Breast epithelium (tissue), 3 donors: ENCODE results near the gene IL12RB2.

ENCODE experiments used
- CTCF ChIP-seq, 3 donors: fragments of 450-650 bp; IDR thresholded peaks; one replicate each; pipeline ENCODE4 v1.5.1; 2016 to 2017; ENCODE audit warnings: antibody characterized with exemption in 3 of 3, mild to moderate bottlenecking in 3 of 3, moderate library complexity in 3 of 3
- POLR2A ChIP-seq: fragments of 450-650 bp; IDR thresholded peaks from one replicate; pipeline ENCODE4 v1.6.1; 2016; ENCODE audit warnings: antibody characterized with exemption, mild to moderate bottlenecking, moderate library complexity
- POLR2AphosphoS5 ChIP-seq, 3 donors: sonication (generic); formaldehyde crosslinking; IDR thresholded peaks; one replicate each; pipeline ENCODE4 v1.6.1; 2017; ENCODE audit warnings: antibody characterized with exemption in 3 of 3

DNA sequence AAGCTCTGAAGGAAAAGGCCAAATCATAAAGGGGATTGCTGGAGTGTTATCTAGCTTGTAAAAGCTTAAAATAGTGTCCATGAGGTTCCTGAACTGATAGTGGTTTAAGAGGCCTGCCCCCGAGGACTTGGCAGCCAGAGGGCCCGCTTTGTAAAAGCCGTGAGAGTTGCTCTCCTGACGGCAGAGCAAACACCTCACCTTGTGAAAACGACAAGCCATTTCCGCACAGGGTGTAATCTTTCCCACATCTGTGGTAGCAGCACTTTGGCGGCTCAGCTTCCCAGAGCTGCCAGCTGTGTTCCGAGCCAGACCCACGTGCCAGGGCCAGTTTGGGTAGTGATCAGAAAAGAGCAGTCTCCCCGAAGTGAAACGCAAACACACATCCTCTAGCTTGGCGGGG, 85.6 kb downstream of the IL12RB2 start:
- no peak for TF ChIP-seq CTCF (IDR thresholded peaks at IDR 0.05)
- no peak for TF ChIP-seq POLR2A
- TF ChIP-seq POLR2AphosphoS5 (IDR thresholded peaks at IDR 0.05), result no peak
